ENCODE data around the gene KAZN.

The KAZN gene

DNA sequence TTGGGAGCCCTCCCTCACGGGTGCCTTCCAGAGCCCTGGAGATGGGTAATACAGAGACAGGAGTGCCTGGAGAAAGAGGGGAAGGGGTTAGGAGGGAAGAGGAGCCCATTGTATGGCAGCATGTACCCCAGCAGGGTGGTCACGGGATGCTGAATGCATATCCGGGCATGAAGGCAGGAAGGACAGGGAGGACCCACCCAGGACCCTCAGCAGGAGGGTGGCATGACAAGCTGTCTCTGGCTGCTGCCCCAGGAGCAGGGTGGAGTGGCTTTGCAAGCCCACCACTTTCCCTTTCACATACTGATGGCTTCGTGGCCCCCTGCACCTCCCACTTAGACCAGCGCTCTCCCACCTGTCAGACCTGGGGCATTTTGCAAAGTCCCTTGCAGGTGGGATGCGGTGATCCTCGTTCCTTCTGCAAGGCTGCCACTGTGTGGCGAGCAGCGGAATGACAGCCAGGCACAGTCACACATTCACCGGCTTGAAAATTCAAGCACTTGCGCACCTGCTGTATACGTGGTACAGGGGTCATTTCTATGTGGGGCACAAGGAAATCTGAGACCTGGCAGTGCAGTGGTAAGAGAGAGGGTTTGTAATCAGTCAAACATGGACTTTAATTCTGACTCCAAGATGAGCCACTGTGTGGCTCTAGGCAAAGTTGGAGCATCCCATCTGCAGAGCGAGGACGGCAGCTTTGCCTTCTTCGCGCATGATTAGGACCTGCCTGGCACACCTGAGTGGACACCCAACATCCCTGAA lies 501.8 kb downstream of the KAZN start:
- in situ Hi-C loops (cut with MboI; ENCODE audit: low sequenced_read_pairs, unreplicated experiment), result no loop called here
- TF ChIP-seq, protein P1, sequence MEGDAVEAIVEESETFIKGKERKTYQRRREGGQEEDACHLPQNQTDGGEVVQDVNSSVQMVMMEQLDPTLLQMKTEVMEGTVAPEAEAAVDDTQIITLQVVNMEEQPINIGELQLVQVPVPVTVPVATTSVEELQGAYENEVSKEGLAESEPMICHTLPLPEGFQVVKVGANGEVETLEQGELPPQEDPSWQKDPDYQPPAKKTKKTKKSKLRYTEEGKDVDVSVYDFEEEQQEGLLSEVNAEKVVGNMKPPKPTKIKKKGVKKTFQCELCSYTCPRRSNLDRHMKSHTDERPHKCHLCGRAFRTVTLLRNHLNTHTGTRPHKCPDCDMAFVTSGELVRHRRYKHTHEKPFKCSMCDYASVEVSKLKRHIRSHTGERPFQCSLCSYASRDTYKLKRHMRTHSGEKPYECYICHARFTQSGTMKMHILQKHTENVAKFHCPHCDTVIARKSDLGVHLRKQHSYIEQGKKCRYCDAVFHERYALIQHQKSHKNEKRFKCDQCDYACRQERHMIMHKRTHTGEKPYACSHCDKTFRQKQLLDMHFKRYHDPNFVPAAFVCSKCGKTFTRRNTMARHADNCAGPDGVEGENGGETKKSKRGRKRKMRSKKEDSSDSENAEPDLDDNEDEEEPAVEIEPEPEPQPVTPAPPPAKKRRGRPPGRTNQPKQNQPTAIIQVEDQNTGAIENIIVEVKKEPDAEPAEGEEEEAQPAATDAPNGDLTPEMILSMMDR (IDR thresholded peaks at IDR 0.05; ENCODE audit: borderline replicate concordance, control extremely low read depth, extremely low read depth, insufficient read depth, missing control alignments), result peak; percentile 92
- peak; percentile 82 for DNase-seq (ENCODE audit: low spot score)

DNA sequence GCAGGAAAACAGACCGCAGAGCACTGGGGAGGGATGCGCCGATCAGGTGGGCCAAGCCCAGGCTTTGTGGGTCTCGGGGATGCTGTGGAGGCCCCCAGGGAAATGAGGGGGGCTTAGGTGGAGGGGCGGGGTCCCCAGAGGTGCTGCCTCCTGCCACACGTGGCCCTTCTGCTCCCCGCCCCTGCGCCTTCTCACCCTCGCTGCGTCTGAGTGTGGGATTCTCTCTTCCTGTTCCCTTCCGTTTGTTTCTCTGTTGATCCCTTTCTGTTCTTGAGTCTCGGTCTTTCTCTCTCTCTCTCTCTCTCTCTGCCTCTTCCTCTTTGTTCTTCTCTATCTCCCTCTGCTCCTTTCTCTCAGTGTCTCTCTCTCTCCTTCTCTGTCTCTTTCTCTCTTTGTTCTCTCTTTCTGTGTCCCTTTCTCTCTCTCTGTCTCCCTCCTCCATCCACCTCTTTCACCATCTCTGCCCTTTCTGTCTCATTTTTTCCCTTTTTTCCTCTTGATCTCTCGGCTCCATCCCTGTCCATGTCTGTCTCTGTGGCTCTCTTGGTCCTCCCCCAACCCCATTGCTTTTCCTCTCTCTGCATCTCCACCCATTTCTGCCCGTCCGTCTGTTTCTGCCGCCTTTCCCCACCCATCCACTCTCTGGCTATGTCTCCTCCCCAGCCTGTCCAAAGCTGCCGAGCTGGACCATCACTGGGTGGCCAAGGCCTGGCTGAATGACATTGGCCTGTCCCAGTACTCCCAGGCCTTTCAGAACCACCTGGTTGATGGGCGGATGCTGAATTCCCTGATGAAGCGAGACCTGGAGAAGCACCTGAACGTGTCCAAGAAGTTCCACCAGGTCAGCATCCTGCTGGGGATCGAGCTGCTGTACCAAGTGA lies 502.6 kb downstream of the KAZN start:
- TF ChIP-seq, protein P1 (IDR thresholded peaks at IDR 0.05; ENCODE audit: borderline replicate concordance, control extremely low read depth, extremely low read depth, insufficient read depth, missing control alignments), result no peak
- DNase-seq (ENCODE audit: low spot score), result no peak
- in situ Hi-C loops (cut with MboI; ENCODE audit: low sequenced_read_pairs, unreplicated experiment), result no loop called here

DNA sequence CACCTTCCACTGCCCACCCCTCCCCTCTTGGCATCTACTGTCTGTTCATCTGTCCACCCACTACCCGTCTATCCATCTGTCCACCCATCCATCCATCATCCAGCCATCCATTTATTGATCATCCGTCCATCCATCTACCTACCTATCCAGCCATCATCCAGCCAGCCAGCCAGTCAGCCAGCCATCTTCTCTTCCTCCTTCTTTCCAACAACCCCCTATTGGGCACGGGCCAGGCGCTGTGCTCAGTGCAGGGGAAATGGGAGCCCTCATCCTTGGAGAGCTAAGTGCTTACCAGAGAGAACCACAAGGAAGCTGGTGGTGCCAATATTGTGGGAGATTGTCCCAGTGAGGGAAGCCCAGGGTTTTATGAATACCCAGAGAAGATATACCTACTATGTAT lies 503.3 kb downstream of the KAZN start:
- TF ChIP-seq, protein P1 (IDR thresholded peaks at IDR 0.05; ENCODE audit: borderline replicate concordance, control extremely low read depth, extremely low read depth, insufficient read depth, missing control alignments), result no peak
- no peak for DNase-seq (ENCODE audit: low spot score)
- in situ Hi-C loops (cut with MboI; ENCODE audit: low sequenced_read_pairs, unreplicated experiment), result no loop called here

DNA sequence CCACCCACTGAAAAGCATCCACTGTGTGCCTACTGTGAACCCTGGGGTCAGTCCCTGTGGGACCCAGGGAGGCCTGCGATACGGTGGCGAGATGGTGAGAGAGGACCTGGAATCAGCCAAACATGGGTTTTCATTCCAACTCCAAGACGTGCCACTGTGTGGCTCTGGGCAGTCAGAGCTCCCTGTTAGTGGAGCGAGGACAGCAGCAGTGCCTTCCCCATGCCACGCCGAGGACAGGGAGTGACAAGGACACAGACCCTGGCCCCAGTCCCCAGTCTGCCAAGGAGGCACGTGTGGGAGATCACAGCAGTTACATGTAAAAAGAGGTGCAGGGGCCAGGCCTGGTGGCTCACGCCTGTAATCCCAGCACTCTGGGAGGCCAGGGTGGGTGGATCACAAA lies 504.2 kb downstream of the KAZN start:
- TF ChIP-seq, protein P1 (IDR thresholded peaks at IDR 0.05; ENCODE audit: borderline replicate concordance, control extremely low read depth, extremely low read depth, insufficient read depth, missing control alignments), result no peak
- in situ Hi-C loops (cut with MboI; ENCODE audit: low sequenced_read_pairs, unreplicated experiment), result no loop called here
- DNase-seq (ENCODE audit: low spot score), result no peak

DNA sequence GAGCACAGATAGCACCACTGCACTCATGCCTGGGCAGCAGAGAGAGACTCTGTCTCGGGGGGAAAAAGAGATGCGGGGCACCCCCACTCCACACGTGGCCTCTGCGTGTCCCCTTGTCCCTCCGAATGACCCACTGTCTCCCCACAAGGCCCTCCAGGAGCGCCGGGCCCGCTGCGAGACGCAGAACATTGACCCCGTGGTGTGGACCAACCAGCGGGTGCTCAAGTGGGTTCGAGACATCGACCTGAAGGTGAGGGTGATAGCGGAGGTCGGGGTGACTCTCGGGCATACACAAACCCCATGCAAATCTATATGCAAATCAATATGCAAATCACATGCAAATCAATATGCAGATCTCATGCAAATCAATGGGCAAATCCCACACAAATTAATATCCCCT lies 504.7 kb downstream of the KAZN start:
- in situ Hi-C loops (cut with MboI; ENCODE audit: low sequenced_read_pairs, unreplicated experiment), result no loop called here
- TF ChIP-seq, protein P1 (IDR thresholded peaks at IDR 0.05; ENCODE audit: borderline replicate concordance, control extremely low read depth, extremely low read depth, insufficient read depth, missing control alignments), result no peak
- DNase-seq (ENCODE audit: low spot score), result no peak

DNA sequence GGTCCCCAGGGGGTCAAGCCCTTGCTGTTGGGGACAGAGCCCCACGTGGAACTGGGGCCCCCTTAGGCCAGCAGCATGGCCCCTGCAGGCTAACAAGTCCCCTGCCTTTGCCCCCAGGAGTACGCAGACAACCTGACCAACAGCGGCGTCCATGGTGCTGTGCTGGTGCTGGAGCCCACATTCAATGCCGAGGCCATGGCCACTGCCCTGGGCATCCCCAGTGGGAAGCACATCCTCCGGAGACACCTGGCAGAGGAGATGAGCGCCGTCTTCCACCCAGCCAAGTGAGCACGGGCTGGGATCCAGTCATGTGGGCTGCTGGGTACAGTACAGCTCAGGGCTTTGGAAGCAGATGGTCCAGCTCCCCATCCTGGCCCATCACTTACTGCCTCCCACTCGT lies 505.4 kb downstream of the KAZN start:
- in situ Hi-C loops (cut with MboI; ENCODE audit: low sequenced_read_pairs, unreplicated experiment), result no loop called here
- TF ChIP-seq, protein P1 (IDR thresholded peaks at IDR 0.05; ENCODE audit: borderline replicate concordance, control extremely low read depth, extremely low read depth, insufficient read depth, missing control alignments), result no peak
- DNase-seq (ENCODE audit: low spot score), result no peak
